HS-27A (cell line): ENCODE measurements around the gene LONRF2.
A peak's percentile ranks its signal among the peaks of the same experiment; 100 is the strongest.

Experiments used
- DNase-seq: peaks from one replicate; pipeline ENCODE4 v3.0.0-alpha.2; 2012; ENCODE audit warnings: low read depth, missing footprints

Gene LONRF2

DNA sequence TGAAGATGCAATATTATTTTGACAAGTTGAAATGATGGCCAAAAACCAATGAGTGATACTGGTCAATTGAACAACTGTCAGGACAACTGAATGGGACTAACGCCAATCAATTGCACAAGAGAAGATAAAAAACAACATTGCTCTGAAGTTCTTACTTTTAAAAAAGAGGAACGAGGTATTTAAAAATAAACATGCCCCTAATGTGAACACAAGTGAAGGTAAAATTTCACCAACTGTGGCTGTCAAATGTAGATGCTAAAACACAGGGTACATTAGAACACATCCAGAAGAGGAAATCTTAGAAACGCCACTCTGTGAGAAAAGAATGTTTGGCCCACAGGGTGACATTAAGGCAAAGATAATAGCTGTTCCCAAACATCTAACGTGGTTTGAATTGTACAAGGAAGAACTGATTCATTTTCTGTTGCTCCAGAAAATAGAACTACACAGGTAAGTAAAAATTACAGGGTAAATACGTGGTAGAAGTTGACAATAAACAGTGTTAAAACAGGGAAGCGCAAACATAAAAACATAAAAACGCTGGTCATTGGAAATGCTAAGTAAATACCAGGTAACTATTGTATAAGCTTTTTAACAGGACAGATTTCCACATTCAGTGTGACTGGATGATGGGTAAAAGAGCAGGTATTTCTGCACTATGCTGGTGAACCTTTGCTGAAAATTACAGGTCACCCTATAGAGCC, 20.3 kb downstream of the LONRF2 start:
- no peak for DNase-seq

DNA sequence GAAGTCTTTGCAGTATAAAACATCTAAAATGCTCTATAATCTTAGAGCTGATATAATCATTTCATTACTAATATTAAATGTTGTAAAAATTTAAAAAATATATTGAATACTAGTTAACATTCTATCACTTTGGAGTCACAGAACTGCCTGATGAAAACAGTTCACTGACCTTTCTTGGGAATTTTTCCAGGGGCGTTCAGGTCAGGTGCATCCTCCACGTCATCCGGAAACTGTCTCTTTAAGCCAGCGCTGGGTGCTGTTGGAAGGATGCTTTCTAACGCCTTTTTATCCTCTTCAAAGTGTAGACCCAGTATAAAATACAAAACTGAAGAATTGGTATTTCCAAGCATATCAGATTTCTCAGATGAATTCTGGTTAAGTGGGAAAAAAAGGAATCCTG, 22.8 kb downstream of the LONRF2 start:
- no peak for DNase-seq

DNA sequence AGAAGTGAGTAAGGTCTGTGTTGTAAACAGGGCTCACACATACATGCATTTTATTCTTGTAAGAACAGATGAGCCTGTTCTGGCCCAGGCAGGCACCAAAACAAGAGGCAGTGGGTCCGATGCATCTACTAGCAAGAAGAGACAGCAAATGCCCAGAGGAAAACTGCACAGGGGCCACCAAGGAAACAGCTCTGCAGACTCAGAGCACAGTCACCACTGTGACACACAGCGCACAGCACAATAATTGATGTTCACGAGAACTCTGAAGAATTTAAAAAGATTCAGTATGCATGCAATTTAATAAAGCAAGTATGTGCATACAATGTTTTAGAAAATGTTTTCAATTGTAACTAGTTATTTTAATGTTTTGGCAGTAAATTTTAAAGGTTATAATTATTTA, 24.8 kb downstream of the LONRF2 start:
- DNase-seq = no peak

DNA sequence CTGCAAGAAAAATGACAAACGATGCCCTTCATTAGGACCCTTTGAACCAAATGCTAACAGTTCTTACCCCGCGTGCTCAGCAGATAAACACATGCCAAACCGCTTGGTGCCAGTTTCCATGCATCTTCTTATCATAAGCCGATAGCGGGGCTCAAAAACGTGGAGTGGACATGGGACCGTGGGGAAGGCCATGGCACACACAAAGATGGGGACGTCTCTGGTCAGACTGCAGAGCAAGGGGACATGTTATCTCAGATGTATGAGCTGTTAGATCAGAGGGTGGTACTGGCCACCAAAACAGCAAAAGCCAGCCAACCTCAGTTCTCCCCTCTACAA, 28.2 kb downstream of the LONRF2 start:
- no peak for DNase-seq

DNA sequence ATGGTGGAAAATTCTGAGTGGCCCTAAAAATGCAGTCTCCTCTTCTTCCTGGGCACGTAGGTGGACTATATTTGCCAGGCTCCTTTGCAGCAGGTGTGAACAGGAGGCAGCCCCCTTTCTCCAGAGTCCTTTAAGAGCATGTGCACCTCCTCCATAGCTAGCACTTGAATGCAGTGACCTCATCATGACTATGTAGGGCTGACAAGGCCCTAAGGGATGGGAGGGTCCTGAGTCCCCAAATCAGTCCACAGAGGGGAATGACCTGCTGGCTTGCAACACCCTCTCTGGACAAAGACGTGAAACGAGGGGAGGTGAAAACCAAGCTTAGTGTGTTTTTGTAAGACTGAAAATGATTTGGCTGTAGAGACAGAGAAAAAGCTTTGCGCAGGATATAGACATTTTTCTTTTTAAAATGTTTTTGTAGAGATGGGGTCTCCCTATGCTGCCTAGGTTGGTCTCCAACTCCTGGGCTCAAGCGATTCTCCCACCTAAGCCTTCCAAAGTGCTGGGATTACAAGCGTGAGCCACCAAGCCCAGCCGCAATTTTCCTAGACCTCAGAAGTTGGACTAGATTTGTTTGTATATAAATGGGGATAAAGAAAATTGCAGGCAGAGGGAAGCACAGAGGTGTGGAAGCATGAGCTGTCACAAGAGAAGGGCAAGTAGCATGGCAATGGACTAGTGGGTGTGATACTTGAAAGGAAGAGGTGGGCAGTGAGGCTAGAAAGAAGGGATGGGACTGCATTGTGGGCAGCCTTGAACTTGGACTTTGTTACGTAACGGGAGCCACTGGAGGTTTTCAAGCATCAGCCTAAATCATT, 28.8 kb downstream of the LONRF2 start:
- DNase-seq = no peak

DNA sequence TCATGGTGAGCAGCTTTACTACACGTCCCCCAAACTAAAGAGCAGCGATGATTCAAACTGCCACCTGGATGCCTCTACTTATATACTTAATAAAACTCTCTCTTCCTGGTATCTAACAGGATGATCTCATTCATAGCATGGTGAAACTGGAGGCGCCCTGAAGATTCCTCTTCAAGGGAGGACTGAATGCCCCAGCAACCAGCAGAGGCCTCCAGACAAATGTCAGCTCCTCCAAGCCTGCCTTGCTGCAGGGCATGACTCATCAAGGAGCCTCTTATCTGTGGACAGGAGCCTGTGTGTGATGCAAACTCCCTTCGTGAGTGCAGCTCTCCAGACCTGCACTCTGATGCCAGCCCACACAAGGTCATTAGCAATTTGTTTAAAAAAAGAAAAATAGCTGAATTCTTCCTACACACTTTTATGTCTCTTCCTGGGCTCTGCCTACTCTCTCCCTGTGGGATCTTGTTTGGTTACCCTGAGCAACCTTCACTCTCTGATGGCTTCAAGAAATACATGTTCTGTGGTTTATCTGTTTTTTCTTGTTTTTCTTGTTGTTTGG, 30.2 kb downstream of the LONRF2 start:
- DNase-seq = peak; percentile 11

DNA sequence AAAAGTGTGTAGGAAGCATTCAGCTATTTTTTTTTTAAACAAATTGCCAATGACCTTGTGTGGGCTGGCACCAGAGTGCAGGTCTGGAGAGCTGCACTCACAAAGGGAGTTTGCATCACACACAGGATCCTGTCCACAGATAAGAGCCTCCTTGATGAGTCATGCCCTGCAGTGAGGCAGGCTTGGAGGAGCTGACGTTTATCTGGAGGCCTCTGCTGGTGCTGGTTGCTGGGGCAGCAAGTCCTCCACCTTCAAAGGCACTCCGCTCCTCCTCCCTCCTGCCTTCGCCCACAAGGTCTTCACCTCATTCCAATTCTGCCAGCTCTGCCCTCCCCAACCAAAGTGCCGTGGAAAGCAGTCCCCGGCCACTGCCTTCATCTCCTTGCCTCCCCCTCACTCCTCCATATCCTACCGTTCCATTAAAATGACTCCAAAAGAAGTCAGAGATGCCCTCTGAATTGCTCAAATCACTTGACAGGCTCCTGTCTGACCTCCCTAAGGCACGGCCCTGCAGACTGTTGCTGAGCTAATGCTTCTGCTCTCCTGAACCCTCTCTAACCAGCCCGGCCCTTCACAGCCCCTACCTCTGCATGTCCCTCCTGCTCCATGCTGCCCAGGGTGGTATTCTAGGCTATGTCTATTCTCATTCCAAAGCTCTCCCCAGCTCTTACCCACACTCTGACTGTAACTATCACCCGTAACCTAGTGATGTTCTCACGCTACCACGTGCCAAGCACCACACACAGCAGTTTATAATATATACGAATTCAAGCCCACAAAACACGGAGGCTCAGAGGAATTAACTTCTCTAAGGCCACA, 30.9 kb downstream of the LONRF2 start:
- peak; percentile 48 for DNase-seq

DNA sequence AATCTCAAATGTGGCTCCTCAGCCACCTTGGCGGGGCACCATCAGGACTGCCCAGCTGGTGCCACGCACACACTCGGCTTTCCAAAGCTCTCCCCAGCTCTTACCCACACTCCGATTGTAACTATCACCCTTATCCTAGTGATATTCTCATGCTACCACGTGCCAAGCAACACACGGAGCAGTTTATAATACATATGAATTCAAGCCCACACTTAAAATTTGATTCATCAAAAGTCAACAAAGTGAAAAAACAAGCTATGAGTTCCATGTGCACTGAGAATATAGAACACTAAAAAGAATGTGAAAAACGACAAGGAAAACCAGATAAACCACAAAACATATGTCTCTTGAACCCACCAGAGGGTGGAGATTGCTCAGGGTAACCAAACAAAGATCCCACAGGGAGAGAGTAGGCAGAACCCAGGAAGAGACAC, 31.6 kb downstream of the LONRF2 start:
- no peak for DNase-seq

DNA sequence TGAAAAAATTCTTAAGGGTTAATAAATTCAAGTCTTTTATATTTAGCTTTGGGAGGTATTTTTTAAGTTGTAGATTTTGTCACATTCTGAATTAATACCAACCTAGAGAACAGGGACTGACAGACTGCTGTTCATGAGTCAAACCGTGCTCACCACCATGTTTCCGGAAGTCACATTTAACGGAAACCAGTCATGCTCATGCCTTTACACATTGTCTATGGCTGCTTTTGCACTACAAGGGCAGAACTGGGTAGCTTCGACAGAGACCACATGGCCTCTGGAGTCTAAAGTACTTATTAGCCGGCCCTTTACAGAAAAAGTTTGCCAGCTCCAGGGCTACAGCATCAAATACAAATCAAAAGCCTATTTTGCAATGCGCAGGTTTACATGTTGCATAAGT, 33.3 kb downstream of the LONRF2 start:
- no peak for DNase-seq

DNA sequence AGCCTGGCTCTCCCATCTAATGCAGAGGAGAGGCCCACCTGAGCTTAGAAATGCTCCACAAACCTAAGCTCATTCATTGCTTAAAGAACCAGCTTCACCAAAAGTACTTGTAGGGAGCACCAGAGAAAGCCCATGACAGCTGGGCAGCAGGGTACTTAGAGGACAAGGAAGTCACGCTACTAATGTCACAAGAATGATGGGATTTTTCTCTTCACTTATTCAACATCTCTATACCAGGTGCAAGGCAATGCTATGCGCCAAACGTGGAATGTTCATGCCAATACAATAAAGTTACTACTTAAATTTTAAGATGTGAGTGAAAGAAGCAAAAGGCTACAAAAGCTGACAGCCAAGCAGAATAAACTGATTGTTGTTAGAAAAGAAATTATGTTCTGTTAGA, 36.0 kb downstream of the LONRF2 start:
- DNase-seq = no peak

DNA sequence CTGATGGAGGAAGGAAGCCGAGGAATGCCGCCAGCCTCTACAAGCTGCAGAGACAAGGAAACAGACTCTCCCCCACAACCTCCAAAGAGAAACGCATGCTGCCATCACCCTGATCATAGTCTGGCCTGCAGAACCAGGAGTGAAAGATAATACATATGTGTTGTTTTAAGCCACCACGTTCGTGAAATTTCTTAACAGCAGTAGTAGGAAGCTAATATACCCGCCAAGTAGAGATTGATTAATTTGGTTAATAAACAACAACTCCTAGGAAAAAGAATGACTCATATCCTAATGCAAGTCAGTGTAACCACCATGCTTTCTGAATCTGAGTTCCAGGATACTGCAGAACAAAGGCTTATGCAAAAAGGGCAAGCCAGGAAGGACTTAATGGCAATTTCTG, 36.6 kb downstream of the LONRF2 start:
- DNase-seq = no peak

DNA sequence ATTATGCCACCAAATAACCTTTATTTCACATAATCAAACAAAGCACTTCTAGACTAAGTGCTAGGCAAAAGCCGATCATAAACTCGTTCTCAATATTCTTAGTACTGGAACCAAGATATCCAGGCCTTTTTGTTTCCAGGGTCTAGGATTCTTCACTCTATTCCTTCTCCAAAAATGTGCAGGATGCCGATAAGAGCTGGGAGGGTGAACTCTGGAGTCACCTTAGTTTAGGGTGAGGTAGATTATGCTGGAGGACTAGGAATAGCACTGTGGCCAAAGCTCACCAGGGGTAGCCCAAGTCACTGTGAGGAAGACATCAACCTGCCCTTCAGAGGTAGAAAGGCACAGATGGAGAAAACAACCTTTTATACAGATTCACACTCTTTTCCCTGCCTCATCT, 37.3 kb downstream of the LONRF2 start:
- DNase-seq = no peak

DNA sequence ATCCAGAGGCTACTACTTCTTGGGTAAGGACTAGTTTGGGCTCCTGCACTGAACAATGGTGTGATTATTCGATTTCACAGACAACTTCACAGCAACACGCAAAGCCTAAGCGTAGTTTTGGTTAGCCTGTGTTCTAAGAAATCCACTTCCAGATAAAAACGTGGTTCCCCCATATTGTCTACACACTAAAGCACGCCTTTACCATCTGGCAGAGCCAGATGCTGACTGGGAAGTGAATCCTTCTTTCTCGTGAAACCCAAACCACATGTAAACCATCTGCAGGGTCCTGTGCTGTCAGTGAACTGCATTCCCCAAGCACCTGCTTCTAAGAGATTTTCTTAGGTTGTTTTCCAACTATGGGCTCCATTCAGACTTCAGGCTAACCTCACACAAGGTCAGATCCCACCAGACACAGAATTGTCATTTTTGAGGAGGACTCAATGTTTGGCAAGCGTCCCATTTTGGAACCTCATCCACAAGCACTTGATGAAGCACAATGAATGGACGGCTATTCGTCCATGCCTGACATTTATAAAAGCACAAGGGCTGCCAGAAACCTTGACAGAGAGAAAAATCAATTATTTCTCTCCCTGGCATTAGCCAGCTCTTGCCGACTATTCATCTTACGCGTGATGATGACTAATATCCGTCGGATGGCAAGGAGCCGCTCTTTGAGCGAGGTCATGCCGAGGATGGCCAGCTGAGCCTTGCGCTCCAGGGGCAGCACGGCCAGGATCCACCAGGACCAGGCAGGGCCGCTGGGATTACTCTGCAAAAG, 38.4 kb downstream of the LONRF2 start:
- no peak for DNase-seq

DNA sequence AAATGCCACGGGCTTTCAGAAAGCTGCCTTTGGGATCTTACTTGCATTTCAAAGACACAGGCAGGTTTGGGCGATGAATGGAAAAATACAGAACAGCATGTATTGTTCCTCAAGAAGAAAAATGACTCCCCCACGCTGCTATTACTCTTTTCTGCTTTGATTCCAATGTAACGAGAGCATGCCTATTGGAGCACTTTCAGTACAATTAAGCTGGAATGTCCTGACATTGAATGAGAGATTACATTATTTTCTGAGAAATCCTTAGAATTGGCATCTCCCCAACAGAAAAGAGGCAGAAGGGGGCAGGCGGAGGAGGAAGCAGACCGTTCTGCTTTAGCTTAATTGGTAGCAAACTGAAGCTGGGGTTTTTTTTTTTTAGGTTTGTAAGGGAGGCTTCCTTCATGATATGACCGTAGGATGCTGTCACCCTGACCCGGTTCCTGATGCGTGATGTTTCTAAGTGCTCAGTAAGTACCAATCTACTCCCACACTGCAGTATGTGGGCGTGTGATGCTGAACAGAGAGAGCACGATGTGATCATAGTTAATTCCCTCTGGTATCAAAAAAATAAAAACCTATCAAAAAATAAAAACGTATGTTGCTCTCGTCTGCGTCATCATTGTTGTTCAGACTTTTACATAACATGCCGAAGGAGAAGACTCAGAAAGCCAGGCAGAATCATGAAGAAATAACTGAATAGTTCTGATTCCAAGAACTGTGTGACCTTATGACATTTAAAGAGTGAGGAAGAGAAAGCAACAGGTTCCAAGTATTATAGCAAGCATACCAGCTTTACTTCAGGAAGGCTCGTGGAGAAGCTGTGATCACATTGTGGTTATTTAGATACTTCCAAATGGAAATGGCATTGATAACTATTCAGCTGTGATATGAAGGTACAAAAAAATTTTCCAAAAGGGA, 40.5 kb downstream of the LONRF2 start:
- no peak for DNase-seq

DNA sequence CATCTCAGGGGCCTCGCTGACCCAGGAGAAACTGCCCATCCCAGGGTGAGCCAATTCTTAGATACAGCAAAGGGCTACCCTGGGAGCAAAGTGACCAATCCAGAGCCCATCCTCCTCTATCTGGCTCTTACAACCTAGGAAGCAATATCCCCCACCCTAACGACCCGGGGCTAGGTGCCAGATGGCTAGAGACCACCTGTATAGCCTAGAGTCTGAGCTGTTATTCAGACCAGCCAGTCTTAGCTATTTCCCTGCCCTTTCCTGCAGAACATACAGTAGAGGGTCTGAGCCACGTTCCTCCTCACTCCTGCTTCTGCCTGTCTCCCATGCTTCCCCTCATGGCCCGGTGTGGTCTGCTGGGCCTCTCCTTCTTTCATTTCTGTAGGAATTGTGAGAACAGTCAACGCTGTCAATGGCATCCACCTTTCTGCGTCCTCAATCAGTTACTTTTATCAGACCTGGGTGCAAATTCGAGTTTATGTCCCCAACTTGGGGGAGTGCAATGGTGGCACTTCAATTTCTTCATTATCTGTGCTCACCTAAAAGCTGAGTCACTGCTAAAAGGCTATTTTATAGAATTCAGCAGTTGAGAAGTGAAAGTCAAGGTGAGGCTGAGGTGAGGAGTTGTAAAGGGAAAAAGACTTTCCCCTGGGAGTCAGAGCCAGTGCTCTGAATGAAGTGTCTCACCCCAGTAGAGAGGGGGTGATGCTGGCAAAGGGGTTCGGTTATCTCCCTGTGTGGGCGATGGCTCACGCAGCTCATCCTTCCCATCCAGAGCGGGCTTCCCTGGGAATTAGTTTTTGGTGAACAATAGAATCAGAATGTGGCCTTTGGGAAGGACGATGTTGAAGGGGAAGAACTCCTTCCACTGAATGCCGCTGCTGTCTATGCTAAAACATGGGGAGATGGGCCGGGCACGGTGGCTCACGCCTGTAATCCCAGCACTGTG, 42.4 kb downstream of the LONRF2 start:
- no peak for DNase-seq

DNA sequence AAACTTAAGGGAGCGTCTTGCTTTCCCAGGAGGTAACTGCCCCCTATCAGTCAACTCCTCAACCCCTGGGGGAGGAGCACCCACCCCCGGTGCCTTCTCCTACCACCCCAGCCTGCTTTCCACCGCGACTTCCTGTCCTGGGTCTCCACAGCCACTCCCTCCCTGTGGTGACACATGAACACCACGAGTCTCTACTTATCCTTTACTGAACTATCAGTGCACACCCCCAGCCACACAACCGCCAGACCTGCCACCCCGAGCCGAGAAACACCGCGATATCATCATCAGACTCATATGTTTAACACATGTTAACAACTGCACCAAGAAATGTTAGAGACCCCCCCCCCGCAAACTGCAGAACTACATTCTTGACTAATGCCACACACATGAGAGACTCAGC, 43.3 kb downstream of the LONRF2 start:
- no peak for DNase-seq

DNA sequence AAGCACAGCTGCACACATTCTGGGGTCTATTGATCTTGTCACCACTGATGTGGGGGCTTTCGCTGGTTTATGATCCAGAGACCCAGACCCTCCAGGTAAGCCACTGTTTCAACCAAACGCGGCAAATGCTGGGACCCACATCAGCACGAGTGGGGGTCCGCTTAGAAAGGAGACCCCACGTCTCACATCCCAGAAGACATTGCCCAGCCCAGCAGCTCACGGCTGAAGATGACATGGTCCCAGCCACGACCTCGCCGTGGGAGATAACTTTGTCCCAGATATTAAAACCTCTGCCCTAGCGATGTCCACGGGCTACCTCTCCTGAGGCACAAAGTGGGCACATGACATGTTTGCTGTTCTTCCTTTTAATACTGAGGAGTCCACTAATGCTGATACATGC, 43.8 kb downstream of the LONRF2 start:
- no peak for DNase-seq

DNA sequence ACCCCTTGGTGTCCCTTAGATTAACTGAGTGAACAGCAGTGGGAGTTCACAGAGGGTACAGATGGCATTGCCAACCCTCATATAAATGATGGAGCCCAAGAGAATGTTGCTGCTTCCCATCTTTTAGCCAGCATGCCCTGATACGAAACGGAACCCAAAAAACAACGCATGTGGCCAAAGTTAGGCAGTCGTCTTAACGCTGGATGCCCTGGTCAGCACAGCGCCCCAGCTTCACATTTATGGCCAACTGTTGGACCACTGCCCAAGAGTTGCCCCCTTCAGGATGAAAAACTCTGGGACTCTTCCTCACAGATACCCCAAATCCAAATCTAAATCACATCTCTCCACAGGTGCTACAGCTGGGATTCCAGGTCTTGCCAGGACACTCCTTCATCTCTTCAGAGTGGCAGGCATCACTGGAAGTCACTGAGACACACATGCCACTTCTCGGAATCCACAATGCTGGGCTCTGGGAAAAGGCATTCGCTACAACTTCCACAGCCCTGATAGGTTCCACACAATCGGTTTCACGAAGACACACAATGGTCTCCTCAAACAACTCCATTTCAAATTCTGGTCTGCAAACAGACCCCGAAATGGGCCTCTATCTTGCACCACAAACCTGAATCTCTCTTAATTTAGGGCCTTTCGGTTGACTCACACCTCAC, 44.6 kb downstream of the LONRF2 start:
- DNase-seq = no peak

DNA sequence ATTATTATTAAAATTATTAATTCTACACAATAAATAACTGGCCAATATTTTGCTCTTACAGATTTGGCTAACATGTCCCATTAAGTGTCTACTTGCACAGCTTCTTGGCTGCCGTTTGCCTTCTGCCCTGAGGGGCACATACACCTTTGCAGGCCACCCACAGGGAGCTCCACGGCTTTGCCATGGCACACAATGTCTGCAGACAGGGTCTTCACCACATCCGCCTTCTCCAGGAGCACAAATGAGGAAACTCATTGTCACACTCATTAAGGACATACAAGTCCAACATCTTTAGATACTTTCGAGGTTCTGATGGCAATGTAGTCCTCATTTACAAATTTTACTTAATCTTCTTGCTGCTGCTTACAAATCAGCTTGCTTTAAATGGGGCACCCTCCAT, 45.6 kb downstream of the LONRF2 start:
- DNase-seq = no peak
